ENCODE measurements around the gene ADAMTSL2. TPM values are rescaled to one million over a fixed set of nuclear protein-coding genes. Genes with fewer than 3 reads are reported as not detected.

ADAMTSL2 gene
- total and polyA plus RNA-seq, 2 of the 13 experiments (the other 11 are each of a cell fraction or from before 2014, with no cell fraction given): 1.9 to 3.8 TPM

DNA sequence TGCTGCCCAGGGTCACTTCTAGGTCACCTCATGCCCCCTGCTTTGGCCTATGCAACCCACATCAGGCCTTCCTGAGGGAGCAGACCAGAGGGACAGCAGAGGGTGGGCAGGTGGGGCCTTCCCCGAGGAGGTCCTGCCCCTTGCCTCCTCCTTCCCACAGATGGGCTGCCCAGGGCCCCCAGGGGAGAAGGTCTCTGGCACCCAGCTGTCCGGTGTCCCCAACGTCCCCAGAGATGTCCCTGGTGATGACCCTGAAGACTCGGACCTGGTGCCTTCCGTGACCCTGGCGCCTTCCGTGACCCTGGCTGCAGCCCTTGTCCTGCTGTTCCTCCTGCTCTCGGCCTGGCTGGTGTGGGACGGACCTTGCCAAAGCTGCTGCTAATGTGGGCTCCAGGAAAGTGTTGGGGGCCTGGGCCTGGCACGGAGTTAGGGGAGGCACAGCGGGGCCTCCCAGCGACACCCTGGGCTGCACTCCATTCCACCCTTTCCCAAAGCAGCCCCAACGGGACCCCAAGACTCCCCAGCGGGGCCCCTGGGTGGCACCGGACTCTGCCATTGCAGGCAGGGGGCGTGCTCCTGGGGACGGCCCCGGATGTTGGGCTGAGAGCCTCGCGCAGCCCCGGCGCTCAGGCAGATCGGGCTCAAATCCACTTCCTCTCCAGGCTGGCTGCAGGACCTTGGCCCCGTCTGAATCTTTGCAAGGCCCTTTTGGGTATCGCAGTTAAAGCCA lies 48.8 kb upstream of the ADAMTSL2 start (continued):
- TF ChIP-seq, protein P1, sequence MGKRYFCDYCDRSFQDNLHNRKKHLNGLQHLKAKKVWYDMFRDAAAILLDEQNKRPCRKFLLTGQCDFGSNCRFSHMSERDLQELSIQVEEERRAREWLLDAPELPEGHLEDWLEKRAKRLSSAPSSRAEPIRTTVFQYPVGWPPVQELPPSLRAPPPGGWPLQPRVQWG (CRISPR knock-in tag; IDR thresholded peaks at IDR 0.05; ENCODE audit: borderline replicate concordance, low read depth): no peak
- TF ChIP-seq ZNF446 (CRISPR knock-in tag; IDR thresholded peaks at IDR 0.05) (no peak), ETV5 (CRISPR knock-in tag; IDR thresholded peaks at IDR 0.05; ENCODE audit: borderline replicate concordance) (peak; percentile 72), SYNCRIP (IDR thresholded peaks at IDR 0.05; ENCODE audit: insufficient read depth, low read depth, low read length) (no peak), KDM5A (IDR thresholded peaks at IDR 0.05; ENCODE audit: borderline replicate concordance, low read length) (no peak), AGO2 (optimal IDR thresholded peaks at IDR 0.05; ENCODE audit: low read depth, low read length) (no peak), ZBTB8A (CRISPR knock-in tag; IDR thresholded peaks at IDR 0.05; ENCODE audit: borderline replicate concordance, low read depth) (no peak), SRSF4 (IDR thresholded peaks at IDR 0.05; ENCODE audit: low read depth, low read length, poor library complexity, severe bottlenecking) (no peak), CCDC6 (CRISPR knock-in tag; IDR thresholded peaks at IDR 0.05) (no peak), ZNF614 (CRISPR knock-in tag; IDR thresholded peaks at IDR 0.05; ENCODE audit: borderline replicate concordance) (no peak), RFX5 (IDR thresholded peaks at IDR 0.05; ENCODE audit: low read depth, low read length) (no peak), MXI1 (IDR thresholded peaks at IDR 0.05; ENCODE audit: borderline replicate concordance, low read depth, low read length) (no peak), NFATC3 (CRISPR knock-in tag; IDR thresholded peaks at IDR 0.05) (0 out of 2 replicates have a peak, but pooled peaks have one; percentile 49), GZF1 (CRISPR knock-in tag; IDR thresholded peaks at IDR 0.05) (no peak), CBFB (CRISPR knock-in tag; IDR thresholded peaks at IDR 0.05) (no peak), POGZ (CRISPR knock-in tag; IDR thresholded peaks at IDR 0.05) (no peak), ZNF607 (CRISPR knock-in tag; IDR thresholded peaks at IDR 0.05; ENCODE audit: borderline replicate concordance) (no peak), POLR2AphosphoS5 (IDR thresholded peaks at IDR 0.05; ENCODE audit: low read depth, low read length) (no peak), ZFP36 (IDR thresholded peaks at IDR 0.05; ENCODE audit: borderline replicate concordance, low read depth, low read length, partially characterized antibody) (no peak), NCOA2 (CRISPR knock-in tag; IDR thresholded peaks at IDR 0.05) (no peak), FOXP1 (IDR thresholded peaks at IDR 0.05) (no peak), FOXP1 (CRISPR knock-in tag; IDR thresholded peaks at IDR 0.05) (no peak)
- TF ChIP-seq, protein P2, sequence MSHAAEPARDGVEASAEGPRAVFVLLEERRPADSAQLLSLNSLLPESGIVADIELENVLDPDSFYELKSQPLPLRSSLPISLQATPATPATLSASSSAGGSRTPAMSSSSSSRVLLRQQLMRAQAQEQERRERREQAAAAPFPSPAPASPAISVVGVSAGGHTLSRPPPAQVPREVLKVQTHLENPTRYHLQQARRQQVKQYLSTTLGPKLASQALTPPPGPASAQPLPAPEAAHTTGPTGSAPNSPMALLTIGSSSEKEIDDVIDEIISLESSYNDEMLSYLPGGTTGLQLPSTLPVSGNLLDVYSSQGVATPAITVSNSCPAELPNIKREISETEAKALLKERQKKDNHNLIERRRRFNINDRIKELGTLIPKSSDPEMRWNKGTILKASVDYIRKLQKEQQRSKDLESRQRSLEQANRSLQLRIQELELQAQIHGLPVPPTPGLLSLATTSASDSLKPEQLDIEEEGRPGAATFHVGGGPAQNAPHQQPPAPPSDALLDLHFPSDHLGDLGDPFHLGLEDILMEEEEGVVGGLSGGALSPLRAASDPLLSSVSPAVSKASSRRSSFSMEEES (CRISPR knock-in tag; IDR thresholded peaks at IDR 0.05): no peak
- TF ChIP-seq, protein P3, sequence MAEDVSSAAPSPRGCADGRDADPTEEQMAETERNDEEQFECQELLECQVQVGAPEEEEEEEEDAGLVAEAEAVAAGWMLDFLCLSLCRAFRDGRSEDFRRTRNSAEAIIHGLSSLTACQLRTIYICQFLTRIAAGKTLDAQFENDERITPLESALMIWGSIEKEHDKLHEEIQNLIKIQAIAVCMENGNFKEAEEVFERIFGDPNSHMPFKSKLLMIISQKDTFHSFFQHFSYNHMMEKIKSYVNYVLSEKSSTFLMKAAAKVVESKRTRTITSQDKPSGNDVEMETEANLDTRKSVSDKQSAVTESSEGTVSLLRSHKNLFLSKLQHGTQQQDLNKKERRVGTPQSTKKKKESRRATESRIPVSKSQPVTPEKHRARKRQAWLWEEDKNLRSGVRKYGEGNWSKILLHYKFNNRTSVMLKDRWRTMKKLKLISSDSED (CRISPR knock-in tag; IDR thresholded peaks at IDR 0.05): no peak
- TF ChIP-seq, protein P4, sequence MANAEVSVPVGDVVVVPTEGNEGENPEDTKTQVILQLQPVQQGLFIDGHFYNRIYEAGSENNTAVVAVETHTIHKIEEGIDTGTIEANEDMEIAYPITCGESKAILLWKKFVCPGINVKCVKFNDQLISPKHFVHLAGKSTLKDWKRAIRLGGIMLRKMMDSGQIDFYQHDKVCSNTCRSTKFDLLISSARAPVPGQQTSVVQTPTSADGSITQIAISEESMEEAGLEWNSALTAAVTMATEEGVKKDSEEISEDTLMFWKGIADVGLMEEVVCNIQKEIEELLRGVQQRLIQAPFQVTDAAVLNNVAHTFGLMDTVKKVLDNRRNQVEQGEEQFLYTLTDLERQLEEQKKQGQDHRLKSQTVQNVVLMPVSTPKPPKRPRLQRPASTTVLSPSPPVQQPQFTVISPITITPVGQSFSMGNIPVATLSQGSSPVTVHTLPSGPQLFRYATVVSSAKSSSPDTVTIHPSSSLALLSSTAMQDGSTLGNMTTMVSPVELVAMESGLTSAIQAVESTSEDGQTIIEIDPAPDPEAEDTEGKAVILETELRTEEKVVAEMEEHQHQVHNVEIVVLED (CRISPR knock-in tag; IDR thresholded peaks at IDR 0.05; ENCODE audit: borderline replicate concordance): peak; percentile 46; the same call in 1 of the 2 replicates
- TF ChIP-seq, protein P5, sequence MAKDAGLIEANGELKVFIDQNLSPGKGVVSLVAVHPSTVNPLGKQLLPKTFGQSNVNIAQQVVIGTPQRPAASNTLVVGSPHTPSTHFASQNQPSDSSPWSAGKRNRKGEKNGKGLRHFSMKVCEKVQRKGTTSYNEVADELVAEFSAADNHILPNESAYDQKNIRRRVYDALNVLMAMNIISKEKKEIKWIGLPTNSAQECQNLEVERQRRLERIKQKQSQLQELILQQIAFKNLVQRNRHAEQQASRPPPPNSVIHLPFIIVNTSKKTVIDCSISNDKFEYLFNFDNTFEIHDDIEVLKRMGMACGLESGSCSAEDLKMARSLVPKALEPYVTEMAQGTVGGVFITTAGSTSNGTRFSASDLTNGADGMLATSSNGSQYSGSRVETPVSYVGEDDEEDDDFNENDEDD (CRISPR knock-in tag; IDR thresholded peaks at IDR 0.05; ENCODE audit: borderline replicate concordance): no peak
